AG04449 (cell line): Measurements from ENCODE around the gene RCCD1.
A peak's percentile ranks its signal among the peaks of the same experiment; 100 is the strongest.
"Not testable (repeated sequence)": the region's sequence is repeated elsewhere in the genome, so short reads cannot be mapped to it uniquely, and the experiment has no call there.

Experiments used
- CTCF ChIA-PET: fragments of 350-600 bp; formaldehyde crosslinking; extraction: SDS; loops from one replicate; lab custom pipeline; 2021; ENCODE audit warnings: antibody characterized with exemption; lab: Yijun Ruan, JAX
- POLR2A ChIA-PET: fragments of 400-600, 350-600 bp; formaldehyde crosslinking; extraction: SDS; loops from one replicate; lab custom pipeline; 2020; ENCODE audit warnings: antibody characterized with exemption, inconsistent platforms; lab: Yijun Ruan, JAX
- DNase-seq: peaks from one replicate; pipeline ENCODE4 v3.0.0-alpha.2; 2010; ENCODE audit warnings: low read depth, low spot score
- H3K4me3 ChIP-seq: 2 replicates; pipeline ENCODE4 v1.5.1; 2011; ENCODE audit warnings: low read depth, mild to moderate bottlenecking, control low read depth, low read length
- TF ChIP-seq, protein P1 (sequence below): IDR thresholded peaks from one replicate; pipeline ENCODE4 v1.5.1; 2011; ENCODE audit warnings: mild to moderate bottlenecking, moderate library complexity, low read length, control low read depth, inconsistent platforms; ENCODE audit not compliant: insufficient read depth; ENCODE audit errors: missing control alignments

The RCCD1 gene

DNA sequence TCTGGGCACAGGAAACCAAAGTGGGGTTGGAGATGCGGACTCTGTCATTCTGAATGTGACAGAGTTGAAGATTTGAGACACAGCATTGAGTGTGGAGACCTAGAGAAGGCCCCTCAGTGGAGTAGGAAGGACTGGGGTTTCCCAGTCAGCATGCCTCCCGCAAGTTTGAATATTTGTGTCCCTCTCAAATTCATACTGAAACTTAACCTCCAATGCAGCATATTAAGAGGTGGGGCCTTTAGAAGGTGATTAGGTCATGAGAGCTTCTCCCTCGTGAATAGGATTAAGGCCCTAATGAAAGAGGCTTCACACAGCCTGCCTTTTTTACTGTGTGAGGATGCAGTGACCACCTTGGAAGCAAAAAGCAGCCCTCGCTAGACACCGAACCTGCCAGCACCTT lies 30.3 kb upstream of the RCCD1 start:
- H3K4me3 ChIP-seq: no peak overlapping the region
- DNase-seq: no peak
- ChIA-PET CTCF (interaction anchor here (1.3 to 14.1 kb wide), 3 partner anchors 8 to 38 kb away, joined by 3 to 180 read pairs (median 10); partner anchors contain the start of genes HDDC3 and UNC45A), POLR2A (no interaction called here)
- TF ChIP-seq, protein P1, sequence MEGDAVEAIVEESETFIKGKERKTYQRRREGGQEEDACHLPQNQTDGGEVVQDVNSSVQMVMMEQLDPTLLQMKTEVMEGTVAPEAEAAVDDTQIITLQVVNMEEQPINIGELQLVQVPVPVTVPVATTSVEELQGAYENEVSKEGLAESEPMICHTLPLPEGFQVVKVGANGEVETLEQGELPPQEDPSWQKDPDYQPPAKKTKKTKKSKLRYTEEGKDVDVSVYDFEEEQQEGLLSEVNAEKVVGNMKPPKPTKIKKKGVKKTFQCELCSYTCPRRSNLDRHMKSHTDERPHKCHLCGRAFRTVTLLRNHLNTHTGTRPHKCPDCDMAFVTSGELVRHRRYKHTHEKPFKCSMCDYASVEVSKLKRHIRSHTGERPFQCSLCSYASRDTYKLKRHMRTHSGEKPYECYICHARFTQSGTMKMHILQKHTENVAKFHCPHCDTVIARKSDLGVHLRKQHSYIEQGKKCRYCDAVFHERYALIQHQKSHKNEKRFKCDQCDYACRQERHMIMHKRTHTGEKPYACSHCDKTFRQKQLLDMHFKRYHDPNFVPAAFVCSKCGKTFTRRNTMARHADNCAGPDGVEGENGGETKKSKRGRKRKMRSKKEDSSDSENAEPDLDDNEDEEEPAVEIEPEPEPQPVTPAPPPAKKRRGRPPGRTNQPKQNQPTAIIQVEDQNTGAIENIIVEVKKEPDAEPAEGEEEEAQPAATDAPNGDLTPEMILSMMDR: no peak

DNA sequence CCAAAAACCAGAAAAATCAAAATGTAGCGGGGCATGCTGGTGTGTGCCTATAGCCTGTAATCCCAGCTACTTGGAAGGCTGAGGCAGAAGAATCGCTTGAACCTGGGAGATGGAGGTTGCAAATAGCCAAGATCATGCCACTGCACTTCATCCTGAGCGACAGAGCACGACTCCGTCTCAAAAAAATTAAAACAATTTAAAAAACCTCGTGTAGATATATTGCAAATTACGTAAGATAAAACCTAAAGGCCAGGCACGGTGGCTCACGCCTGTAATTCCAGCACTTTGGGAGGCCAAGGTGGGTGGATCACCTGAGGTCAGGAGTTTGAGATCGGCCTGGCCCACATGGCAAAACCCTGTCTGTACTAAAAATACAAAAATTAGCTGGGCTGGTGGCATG lies 27.9 kb upstream of the RCCD1 start:
- H3K4me3 ChIP-seq, DNase-seq, POLR2A ChIA-PET: not testable (repeated sequence)
- CTCF ChIA-PET: interaction anchor here (1.4 to 14.1 kb wide), 2 partner anchors 6 to 30 kb away, joined by 3 to 180 read pairs; partner anchors contain the start of genes HDDC3 and UNC45A

DNA sequence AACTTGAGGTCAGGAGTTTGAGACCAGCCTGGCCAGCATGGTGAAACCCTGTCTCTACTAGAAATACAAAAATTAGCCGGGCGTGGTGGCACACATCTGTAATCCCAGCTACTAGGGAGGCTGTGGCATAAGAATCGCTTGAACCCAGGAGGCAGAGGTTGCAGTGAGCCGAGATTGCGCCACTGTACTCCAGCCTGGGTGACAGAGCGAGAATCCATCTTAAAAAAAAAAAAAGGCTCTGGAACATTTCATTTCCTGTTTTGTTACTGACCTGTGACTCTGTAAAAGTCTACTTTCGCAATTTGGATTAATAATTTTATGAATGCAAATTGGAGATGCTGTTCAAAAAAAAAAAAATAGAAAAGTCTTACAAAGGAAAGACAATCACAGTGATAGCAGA lies 26.6 kb upstream of the RCCD1 start:
- POLR2A ChIA-PET, H3K4me3 ChIP-seq, DNase-seq: not testable (repeated sequence)
- CTCF ChIA-PET: interaction anchor here (1.0 to 10.1 kb wide), 2 partner anchors 23 to 33 kb away, joined by 3 to 186 read pairs; partner anchors contain the start of gene MAN2A2

DNA sequence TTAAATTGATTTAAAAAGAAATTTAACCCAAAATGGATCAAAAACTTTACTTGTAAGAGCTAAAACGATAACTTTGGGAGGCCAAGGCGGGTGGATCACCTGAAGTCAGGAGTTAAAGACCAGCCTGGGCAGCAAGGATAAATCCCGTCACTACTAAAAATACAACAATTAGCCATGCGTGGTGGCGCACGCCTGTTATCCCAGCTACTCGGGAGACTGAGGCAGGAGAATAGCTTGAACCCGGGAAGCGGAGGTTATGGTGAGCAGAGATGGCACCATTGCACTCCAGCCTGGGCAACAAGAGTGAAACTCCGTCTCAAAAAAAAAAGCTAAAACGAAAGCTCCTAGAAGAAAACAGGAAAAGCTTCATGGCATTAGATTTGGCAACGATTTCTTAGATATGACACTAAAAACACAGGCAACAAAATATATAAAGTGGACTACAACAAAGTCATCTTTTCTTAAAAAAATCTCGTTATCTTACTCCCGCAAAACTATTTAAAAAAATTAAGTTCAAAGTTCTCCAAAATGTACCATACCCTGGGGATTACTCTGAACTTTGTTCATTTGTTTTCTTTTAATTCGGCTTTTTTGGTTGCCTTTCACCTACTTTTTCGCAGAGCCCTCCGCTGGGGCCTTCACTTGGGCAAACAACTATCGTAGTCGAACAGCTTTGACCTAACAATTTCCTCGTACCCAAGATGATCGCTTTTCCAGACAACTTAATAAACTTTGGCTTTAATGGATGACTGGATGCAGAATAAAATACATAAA lies 25.3 kb upstream of the RCCD1 start:
- no peak for DNase-seq
- POLR2A ChIA-PET: interaction anchor here (1.3 kb wide), 1 partner anchor 27 kb away, joined by 4 read pairs; no protein-coding TSS in a partner anchor
- TF ChIP-seq, protein P1: no peak
- H3K4me3 ChIP-seq: peak overlapping the region; percentile 62
- CTCF ChIA-PET: interaction anchor here (1.0 to 20.3 kb wide), 6 partner anchors 10 to 281 kb away, joined by 3 to 479 read pairs (median 116); partner anchors contain the start of genes MAN2A2 and RCCD1

DNA sequence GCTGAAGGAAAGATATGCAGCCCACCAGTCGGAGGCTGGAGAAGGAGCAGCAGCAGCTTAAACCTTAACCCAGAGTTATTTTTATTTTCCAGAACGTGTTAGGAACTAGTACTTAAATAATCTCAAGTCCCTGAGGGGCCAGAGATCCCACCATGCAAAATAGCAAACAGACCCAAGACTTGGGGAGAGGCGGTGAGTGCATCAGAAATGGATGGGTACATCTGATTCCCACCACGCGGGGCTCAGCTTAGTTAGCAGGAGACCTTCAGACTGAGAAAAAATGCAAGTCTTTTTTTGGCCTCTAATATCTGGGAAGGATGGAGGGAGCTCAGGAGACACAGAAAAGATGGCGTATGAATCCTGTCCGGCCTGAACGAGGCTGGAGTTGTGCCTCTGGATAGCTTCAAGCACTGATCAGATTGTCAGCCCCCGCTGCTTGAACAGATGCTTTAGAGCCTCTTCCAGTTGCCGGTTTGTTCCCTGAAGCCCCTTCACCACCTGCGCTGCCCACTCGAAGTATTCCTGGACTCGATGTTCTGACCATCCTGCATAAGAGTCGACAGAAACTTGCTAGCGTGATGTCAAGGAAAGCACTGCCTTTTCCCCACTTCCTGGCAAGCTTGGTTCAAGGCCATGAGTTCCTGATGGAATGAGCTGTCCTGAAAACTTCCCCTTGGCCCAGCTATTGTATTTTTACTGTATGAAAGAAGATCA lies 23.7 kb upstream of the RCCD1 start:
- ChIA-PET POLR2A (no interaction called here), CTCF (interaction anchor here (0.7 to 20.3 kb wide), 18 partner anchors 11 to 1016 kb away, joined by 3 to 479 read pairs (median 10); partner anchors contain the start of genes FES, MAN2A2 and RCCD1)
- no peak for DNase-seq
- TF ChIP-seq, protein P1: no peak
- H3K4me3 ChIP-seq: peak overlapping the region; percentile 90

DNA sequence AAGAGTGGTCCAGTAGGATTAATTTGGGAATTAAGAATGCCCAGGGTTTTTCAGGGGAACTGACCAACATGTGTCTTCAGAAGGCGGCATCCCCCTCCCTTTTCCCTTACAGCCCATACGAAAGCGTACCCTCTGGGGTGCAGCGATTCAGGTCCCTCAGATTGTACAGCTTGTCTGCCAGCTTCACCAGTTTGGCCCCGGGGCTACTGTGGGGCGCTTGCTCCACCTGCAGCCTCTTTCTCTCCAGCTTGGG lies 23.2 kb upstream of the RCCD1 start:
- peak overlapping the region; percentile 90 for H3K4me3 ChIP-seq
- POLR2A ChIA-PET: no interaction called here
- TF ChIP-seq, protein P1: no peak
- DNase-seq: no peak
- CTCF ChIA-PET: interaction anchor here (0.7 to 20.3 kb wide), 24 partner anchors 12 to 1016 kb away, joined by 3 to 479 read pairs (median 10); partner anchors contain the start of genes FES, MAN2A2 and RCCD1
